Gastroesophageal sphincter (tissue), 3 donors: ENCODE data around the gene E2F4.

Source experiments
- CTCF ChIP-seq, 4 experiments: fragments of 200-600 bp in 2 of 4; fragments of 450-650 bp in 2 of 4; sonication (generic) in 1 of 4; IDR thresholded peaks; one replicate each; pipeline ENCODE4 v1.5.1; 2017 to 2019; ENCODE audit warnings: antibody characterized with exemption in 4 of 4, mild to moderate bottlenecking in 2 of 4, moderate library complexity in 2 of 4
- EP300 ChIP-seq: sonication (generic); formaldehyde crosslinking; IDR thresholded peaks from one replicate; pipeline ENCODE4 v1.6.1; 2017; ENCODE audit warnings: antibody characterized with exemption, mild to moderate bottlenecking
- POLR2A ChIP-seq, 2 donors: fragments of 450-650 bp; IDR thresholded peaks; one replicate each; pipeline ENCODE4 v1.6.1; 2017; ENCODE audit warnings: antibody characterized with exemption in 2 of 2, mild to moderate bottlenecking in 2 of 2, moderate library complexity in 1 of 2
- POLR2AphosphoS5 ChIP-seq: sonication (generic); formaldehyde crosslinking; IDR thresholded peaks from one replicate; pipeline ENCODE4 v1.6.1; 2017; ENCODE audit warnings: antibody characterized with exemption

DNA sequence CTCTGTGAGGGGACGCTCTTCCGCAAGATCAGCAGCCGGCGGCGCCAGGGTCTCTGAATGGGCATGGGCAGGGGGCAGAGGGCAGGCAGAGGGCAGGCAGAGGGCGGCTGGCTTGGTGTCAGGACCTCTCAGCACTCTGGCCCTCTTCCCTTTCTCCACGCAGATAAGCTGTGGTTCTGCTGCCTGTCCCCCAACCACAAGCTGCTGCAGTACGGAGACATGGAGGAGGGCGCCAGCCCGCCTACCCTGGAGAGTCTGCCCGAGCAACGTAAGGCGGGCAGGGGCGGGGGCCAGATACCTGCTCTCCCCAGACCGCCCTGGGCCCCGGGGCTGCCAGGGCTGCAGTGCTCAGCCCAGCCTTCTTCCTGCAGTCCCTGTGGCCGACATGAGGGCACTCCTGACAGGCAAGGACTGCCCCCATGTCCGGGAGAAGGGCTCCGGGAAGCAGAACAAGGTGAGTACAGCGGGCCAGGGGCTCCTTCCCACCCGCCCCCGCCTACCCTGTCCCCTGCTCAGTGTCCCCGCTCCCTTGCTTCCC is 11.1 kb downstream of the E2F4 start:
- TF ChIP-seq CTCF (IDR thresholded peaks at IDR 0.05) (no peak), POLR2AphosphoS5 (no peak), EP300 (no peak), POLR2A (IDR thresholded peaks at IDR 0.05) (no peak)
